ENCODE results near the gene TMEM183A.
"Not testable (repeated sequence)": the region's sequence is repeated elsewhere in the genome, so short reads cannot be mapped to it uniquely, and the experiment has no call there.

TMEM183A gene

DNA sequence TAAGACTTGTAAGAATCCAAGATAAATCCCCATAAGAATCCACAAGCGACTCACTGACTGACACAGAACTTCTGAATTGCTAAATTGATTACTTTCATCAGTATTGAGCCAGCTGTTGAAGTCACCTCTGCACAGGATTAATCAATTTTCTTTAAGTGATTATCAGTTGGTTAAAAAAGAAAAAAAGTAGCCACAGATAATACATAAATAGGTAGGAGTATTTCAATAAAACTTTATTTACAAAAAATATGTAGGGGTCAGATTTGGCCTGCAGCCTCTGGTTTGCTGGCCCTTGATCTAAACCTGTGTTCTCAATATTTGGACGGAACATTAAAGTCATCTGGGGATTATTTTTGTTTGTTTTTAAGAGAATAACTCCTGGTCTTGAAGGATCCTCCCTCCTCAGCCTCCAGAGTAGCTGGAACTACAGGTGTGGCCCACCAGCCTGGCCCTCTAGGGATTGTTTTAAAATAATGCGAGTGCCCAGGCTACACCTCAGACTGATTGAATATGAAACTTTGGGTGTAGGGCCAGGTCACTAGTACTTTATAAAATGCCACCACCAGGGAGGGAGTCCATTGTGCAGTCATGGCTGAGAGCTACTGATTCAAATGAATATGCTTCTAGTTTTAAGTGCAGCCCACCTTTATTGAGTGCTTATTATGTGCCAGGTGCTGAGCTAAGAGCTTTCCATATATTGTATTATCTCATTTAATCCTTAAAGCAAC, 6.8 kb upstream of the TMEM183A start:
- no peak overlapping the region for H3K4me3 ChIP-seq (ENCODE audit: low read length)
- no peaks in the 10 kb centered on the region for H3K36me3 ChIP-seq (ENCODE audit: insufficient read depth, low read length)
- no peak overlapping the region for H2AFZ ChIP-seq (ENCODE audit: low read depth, low read length)
- no peaks in the 10 kb centered on the region for H3K9me3 ChIP-seq (ENCODE audit: low read length)
- peaks cover 6% of the 10 kb centered on the region for H3K27me3 ChIP-seq (ENCODE audit: insufficient read depth, low read length)
- H3K4me1 ChIP-seq (ENCODE audit: insufficient read depth, low read length), result no peaks in the 10 kb centered on the region

GRCh38 chr1:203001986-203002385, 5.2 kb upstream of the TMEM183A start:
- Histone ChIP-seq H3K9me3 (ENCODE audit: low read length) (no peaks in the 10 kb centered on the region), H3K36me3 (ENCODE audit: insufficient read depth, low read length) (no peaks in the 10 kb centered on the region), H3K27me3 (ENCODE audit: insufficient read depth, low read length) (no peaks in the 10 kb centered on the region), H3K4me1 (ENCODE audit: insufficient read depth, low read length) (no peaks in the 10 kb centered on the region), H3K4me3 (ENCODE audit: low read length) (no peak overlapping the region), H2AFZ (ENCODE audit: low read depth, low read length) (no peak overlapping the region)

DNA sequence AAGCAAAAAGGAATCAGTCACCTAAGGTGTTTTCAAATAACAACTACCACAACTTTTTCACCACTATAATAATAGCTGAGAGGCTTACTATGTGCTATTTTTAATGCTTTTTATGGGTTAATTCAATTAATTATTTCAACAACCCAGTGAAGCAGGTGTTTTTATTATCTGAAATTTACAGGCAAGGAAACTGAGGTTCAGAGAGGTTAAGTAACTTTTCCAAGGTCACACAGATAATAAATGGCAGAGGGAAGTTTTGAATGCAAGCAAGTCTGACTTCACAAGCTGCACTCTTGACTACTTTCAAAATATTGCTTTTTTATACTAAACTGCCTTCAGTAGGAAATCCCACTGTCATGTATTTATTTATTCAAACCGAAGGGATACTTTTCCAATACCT, 4.2 kb upstream of the TMEM183A start:
- H3K27me3 ChIP-seq (ENCODE audit: insufficient read depth, low read length), result no peaks in the 10 kb centered on the region
- H3K36me3 ChIP-seq (ENCODE audit: insufficient read depth, low read length), result no peaks in the 10 kb centered on the region
- H3K9me3 ChIP-seq (ENCODE audit: low read length), result no peaks in the 10 kb centered on the region
- no peaks in the 10 kb centered on the region for H3K4me1 ChIP-seq (ENCODE audit: insufficient read depth, low read length)
- no peak overlapping the region for H3K4me3 ChIP-seq (ENCODE audit: low read length)
- no peak overlapping the region for H2AFZ ChIP-seq (ENCODE audit: low read depth, low read length)

DNA sequence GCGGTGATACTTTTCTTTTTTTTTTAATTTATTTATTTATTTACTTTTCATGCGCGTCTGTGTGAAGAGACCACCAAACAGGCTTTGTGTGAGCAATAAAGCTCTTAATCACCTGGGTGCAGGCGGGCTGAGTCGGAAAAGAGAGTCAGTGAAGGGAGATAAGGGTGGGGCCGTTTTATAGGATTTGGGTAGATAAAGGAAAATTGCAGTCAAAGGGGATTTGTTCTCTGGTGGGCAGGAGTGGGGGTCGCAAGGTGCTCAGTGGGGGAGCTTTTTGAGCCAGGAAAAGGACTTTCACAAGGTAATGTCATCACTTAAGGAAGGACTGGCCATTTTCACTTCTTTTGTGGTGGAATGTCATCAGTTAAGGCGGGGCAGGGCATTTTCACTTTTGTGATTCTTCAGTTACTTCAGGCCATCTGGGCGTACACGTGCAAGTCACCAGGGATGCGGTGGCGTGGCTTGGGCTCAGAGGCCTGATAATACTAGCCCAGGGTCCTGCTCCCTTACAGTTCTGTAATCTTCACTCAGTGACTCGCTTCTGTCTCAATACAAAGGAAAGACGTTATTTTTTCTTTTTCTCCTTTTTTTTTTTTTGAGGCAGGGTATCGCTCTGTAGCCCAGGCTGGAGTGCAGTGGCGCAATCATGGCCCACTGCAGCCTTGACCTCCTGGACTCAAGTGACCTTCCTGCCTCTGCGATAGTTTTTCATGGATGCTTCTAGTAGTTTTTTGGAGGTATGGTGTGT, 1.6 kb upstream of the TMEM183A start:
- not testable (repeated sequence) for H2AFZ ChIP-seq (ENCODE audit: low read depth, low read length); H3K4me3 ChIP-seq (ENCODE audit: low read length); H3K9me3 ChIP-seq (ENCODE audit: low read length); H3K27me3 ChIP-seq (ENCODE audit: insufficient read depth, low read length)
- H3K4me1 ChIP-seq (ENCODE audit: insufficient read depth, low read length), result peaks cover 11% of the 10 kb centered on the region
- peaks cover 21% of the 10 kb centered on the region for H3K36me3 ChIP-seq (ENCODE audit: insufficient read depth, low read length)

GRCh38 chr1:203009185-203009584, 2.0 kb downstream of the TMEM183A start:
- H3K4me1 ChIP-seq (ENCODE audit: insufficient read depth, low read length), result peaks cover 11% of the 10 kb centered on the region
- H3K27me3 ChIP-seq (ENCODE audit: insufficient read depth, low read length), result no peaks in the 10 kb centered on the region
- no peak overlapping the region for H3K4me3 ChIP-seq (ENCODE audit: low read length)
- H3K36me3 ChIP-seq (ENCODE audit: insufficient read depth, low read length), result peaks cover 54% of the 10 kb centered on the region
- H3K9me3 ChIP-seq (ENCODE audit: low read length), result no peaks in the 10 kb centered on the region
- no peak overlapping the region for H2AFZ ChIP-seq (ENCODE audit: low read depth, low read length)

- no peak overlapping the region for H3K4me3 ChIP-seq (ENCODE audit: low read length)
- no peak overlapping the region for H2AFZ ChIP-seq (ENCODE audit: low read depth, low read length)
- peaks cover 78% of the 10 kb centered on the region for H3K36me3 ChIP-seq (ENCODE audit: insufficient read depth, low read length)
Measured at GRCh38 chr1:203011582-203011981, 4.4 kb downstream of the TMEM183A start.

GRCh38 chr1:203017061-203017460, 9.9 kb downstream of the TMEM183A start:
- no peaks in the 10 kb centered on the region for H3K27me3 ChIP-seq (ENCODE audit: insufficient read depth, low read length)
- H3K4me3 ChIP-seq (ENCODE audit: low read length), result no peak overlapping the region
- no peaks in the 10 kb centered on the region for H3K4me1 ChIP-seq (ENCODE audit: insufficient read depth, low read length)
- H3K36me3 ChIP-seq (ENCODE audit: insufficient read depth, low read length), result peaks cover 96% of the 10 kb centered on the region
- H2AFZ ChIP-seq (ENCODE audit: low read depth, low read length), result no peak overlapping the region
- no peaks in the 10 kb centered on the region for H3K9me3 ChIP-seq (ENCODE audit: low read length)

More at GRCh38 chr1:203011582-203011981, 4.4 kb downstream of the TMEM183A start:
- Histone ChIP-seq H3K27me3 (ENCODE audit: insufficient read depth, low read length) (no peaks in the 10 kb centered on the region), H3K9me3 (ENCODE audit: low read length) (no peaks in the 10 kb centered on the region), H3K4me1 (ENCODE audit: insufficient read depth, low read length) (peaks cover 11% of the 10 kb centered on the region)

DNA sequence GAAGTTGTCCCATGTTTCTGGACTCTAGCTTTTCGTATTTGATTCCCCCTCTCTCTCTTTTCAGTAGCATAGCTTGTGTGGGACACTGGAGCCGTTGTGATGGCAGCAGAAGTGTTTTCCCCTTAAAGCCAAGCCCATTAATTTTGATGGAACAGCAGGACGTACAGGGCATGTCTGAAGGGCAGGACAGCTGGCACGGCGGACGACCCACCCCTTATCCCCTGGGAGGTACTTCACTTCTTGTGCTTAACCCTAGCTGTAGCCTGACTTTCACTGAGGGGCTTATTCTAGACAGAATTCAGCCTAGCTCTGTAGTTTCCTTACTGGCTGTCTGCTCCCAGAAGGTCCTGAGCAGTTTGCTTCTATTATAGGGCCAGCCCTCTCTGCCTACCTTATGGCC, 10.5 kb downstream of the TMEM183A start:
- H3K27me3 ChIP-seq (ENCODE audit: insufficient read depth, low read length), result no peaks in the 10 kb centered on the region
- H3K4me3 ChIP-seq (ENCODE audit: low read length), result no peak overlapping the region
- no peaks in the 10 kb centered on the region for H3K9me3 ChIP-seq (ENCODE audit: low read length)
- H2AFZ ChIP-seq (ENCODE audit: low read depth, low read length), result no peak overlapping the region
- H3K36me3 ChIP-seq (ENCODE audit: insufficient read depth, low read length), result peaks cover 95% of the 10 kb centered on the region
- no peaks in the 10 kb centered on the region for H3K4me1 ChIP-seq (ENCODE audit: insufficient read depth, low read length)

DNA sequence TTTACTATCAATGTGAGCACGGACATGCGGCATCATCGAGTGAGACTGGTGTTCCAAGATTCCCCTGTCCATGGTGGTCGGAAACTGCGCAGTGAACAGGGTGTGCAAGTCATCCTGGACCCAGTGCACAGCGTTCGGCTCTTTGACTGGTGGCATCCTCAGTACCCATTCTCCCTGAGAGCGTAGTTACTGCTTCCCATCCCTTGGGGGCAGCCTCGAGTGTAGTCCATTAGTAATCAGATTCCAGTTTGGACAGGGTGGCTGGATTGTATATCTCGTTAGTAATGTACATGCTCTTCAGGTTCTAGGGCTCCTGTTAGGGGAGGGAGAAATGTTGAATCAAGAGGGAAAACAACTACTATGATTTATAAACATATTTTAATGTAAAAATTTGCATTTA, 15.7 kb downstream of the TMEM183A start:
- H3K27me3 ChIP-seq (ENCODE audit: insufficient read depth, low read length), result peaks cover 18% of the 10 kb centered on the region
- not testable (repeated sequence) for H3K4me1 ChIP-seq (ENCODE audit: insufficient read depth, low read length); H3K9me3 ChIP-seq (ENCODE audit: low read length); H3K4me3 ChIP-seq (ENCODE audit: low read length); H2AFZ ChIP-seq (ENCODE audit: low read depth, low read length)
- peaks cover 66% of the 10 kb centered on the region for H3K36me3 ChIP-seq (ENCODE audit: insufficient read depth, low read length)

DNA sequence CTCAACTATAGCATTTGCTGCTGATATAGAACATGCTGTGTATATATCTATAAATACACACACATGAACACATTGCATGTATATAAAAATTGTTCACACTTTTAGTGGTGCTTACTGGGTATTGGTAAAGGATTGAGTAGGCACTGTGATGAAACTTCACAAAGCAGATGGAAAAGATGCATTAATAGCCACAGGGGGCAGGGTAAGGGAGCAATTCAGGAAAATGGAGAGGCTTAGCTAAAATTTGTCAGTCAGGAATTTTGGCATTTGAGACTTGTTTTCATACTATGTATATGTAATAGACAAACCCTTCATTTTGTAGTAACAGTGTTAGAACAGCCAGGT, 18.5 kb downstream of the TMEM183A start:
- H2AFZ ChIP-seq (ENCODE audit: low read depth, low read length), result no peak overlapping the region
- H3K36me3 ChIP-seq (ENCODE audit: insufficient read depth, low read length), result peaks cover 40% of the 10 kb centered on the region
- H3K27me3 ChIP-seq (ENCODE audit: insufficient read depth, low read length), result peaks cover 39% of the 10 kb centered on the region
- H3K9me3 ChIP-seq (ENCODE audit: low read length), result peaks cover 3% of the 10 kb centered on the region
- no peaks in the 10 kb centered on the region for H3K4me1 ChIP-seq (ENCODE audit: insufficient read depth, low read length)
- H3K4me3 ChIP-seq (ENCODE audit: low read length), result no peak overlapping the region

GRCh38 chr1:203026031-203026665, 19.0 kb downstream of the TMEM183A start, which contains the start of gene PPFIA4:
TSS of gene PPFIA4 (plus strand) at chr1:203026491. CDS start at chr1:203039009, 12,518 bp downstream.
- Histone ChIP-seq H2AFZ (ENCODE audit: low read depth, low read length) (no peak within 1 kb of the TSS), H3K36me3 (ENCODE audit: insufficient read depth, low read length) (peaks cover 35% of the 10 kb centered on the region), H3K4me1 (ENCODE audit: insufficient read depth, low read length) (no peaks in the 10 kb centered on the region), H3K9me3 (ENCODE audit: low read length) (peaks cover 3% of the 10 kb centered on the region), H3K27me3 (ENCODE audit: insufficient read depth, low read length) (peaks cover 43% of the 10 kb centered on the region), H3K4me3 (ENCODE audit: low read length) (peak within 1 kb of the TSS; percentile 29)

GRCh38 chr1:203026666-203027663, 19.8 kb downstream of the TMEM183A start:
- Histone ChIP-seq H3K4me1 (ENCODE audit: insufficient read depth, low read length) (no peaks in the 10 kb centered on the region), H3K9me3 (ENCODE audit: low read length) (peaks cover 3% of the 10 kb centered on the region), H3K27me3 (ENCODE audit: insufficient read depth, low read length) (peaks cover 43% of the 10 kb centered on the region)

More at GRCh38 chr1:203026666-203027663, 19.8 kb downstream of the TMEM183A start:
- Histone ChIP-seq H3K36me3 (ENCODE audit: insufficient read depth, low read length) (peaks cover 27% of the 10 kb centered on the region), H3K4me3 (ENCODE audit: low read length) (peak overlapping the region; percentile 29), H2AFZ (ENCODE audit: low read depth, low read length) (no peak overlapping the region)

Data from neuron (in vitro differentiated cells).